A549 (cell line): Measurements from ENCODE around the gene ARHGAP4. TPM values are rescaled to one million over a fixed set of nuclear protein-coding genes. Genes with fewer than 3 reads are reported as not detected.

Experiments used
- ATAC-seq, 2 experiments: fragments of 200-7000 bp in 1 of 2; fragments of >200 bp in 1 of 2; cut with Nextera tagmentation in 1 of 2; cut with Tn5 transposase in 1 of 2; 3 replicates each; pipeline versions ENCODE4 v1.8.0 to v1.9.1; 2018 to 2020; ENCODE audit warnings: mild to moderate bottlenecking in 1 of 2, moderate library complexity in 1 of 2
- CTCF ChIA-PET: fragments of 300-600 bp; sonication (Branson Sonifier 250); formaldehyde crosslinking; extraction: SDS; loops from one replicate; lab custom pipeline; 2021; ENCODE audit warnings: antibody characterized with exemption, inconsistent platforms; lab: Yijun Ruan, JAX
- POLR2A ChIA-PET: fragments of 350-600 bp; formaldehyde crosslinking; extraction: SDS; loops from one replicate; lab custom pipeline; 2021; ENCODE audit warnings: antibody characterized with exemption, inconsistent platforms; lab: Yijun Ruan, JAX
- DNase-seq, 2 experiments: peaks; one replicate each; pipeline versions ENCODE4 v3.0.0 to v3.0.0-alpha.2; 2011 to 2016; ENCODE audit warnings: low read depth in 1 of 2, low spot score in 1 of 2
- FAIRE-seq: peaks from 2 replicates; lab custom pipeline; 2011; peaks lifted over from hg19 to GRCh38; lab: Jason Lieb, UNC
- H3K27ac ChIP-seq, 2 experiments: fragments of >200 bp; sonication (Bioruptor Twin); formaldehyde crosslinking; 3 replicates each; pipeline ENCODE4 v1.5.1; 2016 to 2017
- H3K4me1 ChIP-seq: fragments of >200 bp; sonication (Bioruptor Twin); formaldehyde crosslinking; 3 replicates; pipeline ENCODE4 v1.6.1; 2016
- H3K4me2 ChIP-seq: fragments of >200 bp; sonication (Bioruptor Twin); formaldehyde crosslinking; 3 replicates; pipeline ENCODE4 v1.6.1; 2016
- H3K4me3 ChIP-seq: fragments of >200 bp; sonication (Bioruptor Twin); formaldehyde crosslinking; 3 replicates; pipeline ENCODE4 v1.5.1; 2016
- H3K9me3 ChIP-seq: fragments of >200 bp; sonication (Bioruptor Twin); formaldehyde crosslinking; 3 replicates; pipeline ENCODE4 v1.6.1; 2016
- ATOH8 ChIP-seq: fragments of 250-450 bp; sonication (Bioruptor Pico); IDR thresholded peaks from 2 replicates; pipeline ENCODE4 v1.5.0; 2020; ENCODE audit warnings: low read depth, mild to moderate bottlenecking, moderate library complexity
- CBX2 ChIP-seq: fragments of 200-600 bp; sonication (generic); IDR thresholded peaks from 2 replicates; pipeline ENCODE4 v1.6.1; 2016; ENCODE audit warnings: low read depth, mild to moderate bottlenecking, borderline replicate concordance
- CTCF ChIP-seq: fragments of >200 bp; sonication (Bioruptor Twin); formaldehyde crosslinking; IDR thresholded peaks from 3 replicates; pipeline ENCODE4 v1.5.1; 2016
- EHMT2 ChIP-seq: fragments of 200-600 bp; sonication (generic); IDR thresholded peaks from 2 replicates; pipeline ENCODE4 v1.6.1; 2016; ENCODE audit warnings: antibody characterized with exemption, low read depth, mild to moderate bottlenecking, moderate library complexity
- FOSB ChIP-seq: fragments of 250-450 bp; sonication (Bioruptor Pico); IDR thresholded peaks from 2 replicates; pipeline ENCODE4 v1.5.0; 2020; ENCODE audit warnings: mild to moderate bottlenecking, moderate library complexity
- GATA3 ChIP-seq: IDR thresholded peaks from 2 replicates; pipeline ENCODE4 v1.6.1; 2012; ENCODE audit warnings: borderline replicate concordance
- HEYL ChIP-seq: fragments of 250-450 bp; sonication (Bioruptor Pico); IDR thresholded peaks from 2 replicates; pipeline ENCODE4 v1.8.0; 2021; ENCODE audit warnings: mild to moderate bottlenecking, moderate library complexity
- HMGXB4 ChIP-seq: fragments of 250-450 bp; sonication (Bioruptor Pico); IDR thresholded peaks from 2 replicates; pipeline ENCODE4 v1.5.0; 2021; ENCODE audit warnings: mild to moderate bottlenecking, moderate library complexity, borderline replicate concordance
- HOXB13 ChIP-seq: fragments of 250-450 bp; sonication (Bioruptor Pico); IDR thresholded peaks from 2 replicates; pipeline ENCODE4 v1.5.0; 2020; ENCODE audit warnings: low read depth, mild to moderate bottlenecking, moderate library complexity
- JUN ChIP-seq, 2 experiments: fragments of >200 bp; sonication (Bioruptor Twin); formaldehyde crosslinking; IDR thresholded peaks; 2 replicates in 1 of 2; 3 replicates in 1 of 2; pipeline ENCODE4 v1.6.1; 2016 to 2017
- KDM5A ChIP-seq: fragments of 200-600 bp; sonication (generic); IDR thresholded peaks from 2 replicates; pipeline ENCODE4 v1.6.1; 2016; ENCODE audit warnings: antibody characterized with exemption, mild to moderate bottlenecking
- MAFK ChIP-seq: fragments of 450-650 bp; IDR thresholded peaks from 2 replicates; pipeline ENCODE4 v1.6.1; 2014; ENCODE audit not compliant: partially characterized antibody
- POLR2A ChIP-seq: IDR thresholded peaks from 2 replicates; pipeline ENCODE4 v1.6.1; 2012; ENCODE audit warnings: mild to moderate bottlenecking, low read length
- POLR2AphosphoS2 ChIP-seq: conservative IDR thresholded peaks from 2 replicates; pipeline ENCODE4 v1.6.1; 2012; ENCODE audit warnings: low read length, improper control_type of control experiment, inconsistent platforms
- RAD21 ChIP-seq, 2 experiments: fragments of >200 bp in 1 of 2; sonication (Bioruptor Twin) in 1 of 2; formaldehyde crosslinking in 1 of 2; IDR thresholded peaks in 1 of 2; conservative IDR thresholded peaks in 1 of 2; 2 replicates in 1 of 2; 3 replicates in 1 of 2; pipeline ENCODE4 v1.6.1; 2012 to 2018; ENCODE audit warnings: inconsistent platforms in 1 of 2
- RCOR1 ChIP-seq: fragments of 150-350 bp; IDR thresholded peaks from 2 replicates; pipeline ENCODE4 v1.6.1; 2014; ENCODE audit warnings: antibody characterized with exemption, low read length, low read depth
- REST ChIP-seq: fragments of 200-600 bp; sonication (generic); IDR thresholded peaks from 2 replicates; pipeline ENCODE4 v1.6.1; 2016; ENCODE audit warnings: antibody characterized with exemption, mild to moderate bottlenecking, moderate library complexity
- RNF2 ChIP-seq: fragments of 200-600 bp; sonication (generic); IDR thresholded peaks from 2 replicates; pipeline ENCODE4 v1.6.1; 2016; ENCODE audit warnings: low read depth, mild to moderate bottlenecking, antibody characterized with exemption, moderate library complexity, borderline replicate concordance
- SMC3 ChIP-seq: fragments of >200 bp; sonication (Bioruptor Twin); formaldehyde crosslinking; IDR thresholded peaks from 3 replicates; pipeline ENCODE4 v1.6.1; 2018; ENCODE audit warnings: inconsistent platforms
- SREBF2 ChIP-seq: fragments of 450-650 bp; IDR thresholded peaks from 2 replicates; pipeline ENCODE4 v1.6.1; 2014; ENCODE audit warnings: mild to moderate bottlenecking, moderate library complexity
- TFCP2L1 ChIP-seq: fragments of 250-450 bp; sonication (Bioruptor Pico); IDR thresholded peaks from 2 replicates; pipeline ENCODE4 v1.5.0; 2021; ENCODE audit warnings: mild to moderate bottlenecking
- TP53 ChIP-seq: fragments of 250-450 bp; sonication (Bioruptor Pico); IDR thresholded peaks from 2 replicates; pipeline ENCODE4 v1.5.0; 2021; ENCODE audit warnings: mild to moderate bottlenecking, moderate library complexity
- ZFP36 ChIP-seq: fragments of 450-650 bp; IDR thresholded peaks from 2 replicates; pipeline ENCODE4 v1.6.1; 2014; ENCODE audit warnings: borderline replicate concordance; ENCODE audit not compliant: partially characterized antibody
- ZSCAN20 ChIP-seq: fragments of 250-450 bp; sonication (Bioruptor Pico); IDR thresholded peaks from 2 replicates; pipeline ENCODE4 v1.8.0; 2022; ENCODE audit warnings: mild to moderate bottlenecking, moderate library complexity
- WGBS: methylation state at CpG from one replicate; pipeline ENCODE4 v1.1.6; 2017; ENCODE audit errors: missing lambda C conversion rate; 5-methylcytosine and 5-hydroxymethylcytosine counted together
- polyA plus RNA-seq, 4 experiments: library from polyadenylated mRNA; depleted of rRNA in 3 of 4; stranded (reverse); fragments of >200 nt; fragmentation: RNase III in 1 of 4; extraction: RNeasy Plus Mini Kit Qiagen cat#74134 plus additional on column Dnase treatment in 1 of 4; gene quantifications; 2 replicates in 3 of 4; 3 replicates in 1 of 4; pipeline ENCODE4 v1.2.3, GENCODE V29; 2011 to 2017

ARHGAP4 gene
- polyA plus RNA-seq, 2 of the 4 experiments (the other 2 are of a cell fraction), result 0.78 to 0.98 TPM

GRCh38 chrX:153953892-153954557, 28.0 kb upstream of the ARHGAP4 start:
- peak overlapping the region in 1 of 2 experiments; percentile 57; a peak in 1 of 6 replicates for H3K27ac ChIP-seq
- ATAC-seq (peak in 1 of 2 experiments; percentile 41; a peak in 3 of 6 replicates), FAIRE-seq (no peak), DNase-seq (no peak)
- H3K9me3 ChIP-seq, result no peaks in the 10 kb centered on the region
- POLR2A ChIA-PET, result no interaction called here
- H3K4me1 ChIP-seq, result 0 out of 3 replicates have a peak, but pooled peaks cover 4% of the 10 kb centered on the region
- no peak overlapping the region for H3K4me2 ChIP-seq
- TF ChIP-seq POLR2A, result no peak
- no peak for TF ChIP-seq TFCP2L1 (CRISPR knock-in tag)
- TF ChIP-seq SREBF2, result no peak
- TF ChIP-seq TP53 (CRISPR knock-in tag), result no peak
- 80% methylated on average over 10 of the region's 33 CpGs for WGBS
- no peak overlapping the region for H3K4me3 ChIP-seq
- CTCF ChIA-PET, result interaction anchor here (0.6 to 17.9 kb wide), 11 partner anchors 9 to 306 kb away, joined by 3 to 363 read pairs (median 5); partner anchors contain the start of genes ARHGAP4, NAA10, PLXNB3 and RENBP

GRCh38 chrX:153953342-153953830, 27.3 kb upstream of the ARHGAP4 start:
- no peak for FAIRE-seq
- TF ChIP-seq FOSB (CRISPR knock-in tag) (no peak), RAD21 (conservative IDR thresholded peaks at IDR 0.05 in 1 of 2, IDR thresholded peaks at IDR 0.05 in 1 of 2) (peak; percentile 65 to 75), RNF2 (no peak), KDM5A (no peak), ZSCAN20 (CRISPR knock-in tag) (no peak), GATA3 (no peak), POLR2AphosphoS2 (no peak), POLR2A (no peak), RCOR1 (no peak), JUN (IDR thresholded peaks at IDR 0.05) (peak in 1 of 2 experiments; percentile 15; a peak in 1 of 5 replicates), ZFP36 (no peak), SMC3 (peak; percentile 39; the same call in 2 of the 3 replicates), HOXB13 (no peak), HEYL (CRISPR knock-in tag) (no peak), CBX2 (no peak), MAFK (no peak), REST (no peak), ATOH8 (CRISPR knock-in tag) (no peak), HMGXB4 (CRISPR knock-in tag) (no peak), EHMT2 (no peak), CTCF (peak; percentile 70)
- TF ChIP-seq, all 56 proteins: peak for 4
- Histone ChIP-seq H3K4me2 (no peak overlapping the region), H3K4me1 (0 out of 3 replicates have a peak, but pooled peaks cover 4% of the 10 kb centered on the region), H3K4me3 (no peak overlapping the region), H3K27ac (peak overlapping the region in 1 of 2 experiments; percentile 74; a peak in 2 of 6 replicates), H3K9me3 (no peaks in the 10 kb centered on the region)
- POLR2A ChIA-PET, result no interaction called here
- CTCF ChIA-PET, result interaction anchor here (0.5 to 17.9 kb wide), 15 partner anchors 9 to 306 kb away, joined by 3 to 363 read pairs (median 5); partner anchors contain the start of genes ARHGAP4, HCFC1, NAA10 and PLXNB3
- ATAC-seq (peak; percentile 38 to 74), DNase-seq (peak; percentile 58 to 68)
- WGBS, result 30% methylated on average over 4 of the region's 33 CpGs
